H9 (cell line): ENCODE measurements around the gene CUEDC2. TPM values are rescaled to one million over a fixed set of nuclear protein-coding genes. Genes with fewer than 3 reads are reported as not detected.

Experiments used
- DNase-seq: peaks from one replicate; pipeline ENCODE4 v3.0.0-alpha.2; 2017
- H2AFZ ChIP-seq: one replicate; pipeline ENCODE4 v1.6.1; 2013; ENCODE audit warnings: mild to moderate bottlenecking, low read length, control low read depth, moderate library complexity
- H2AK5ac ChIP-seq: 2 replicates; pipeline ENCODE4 v1.6.1; 2013; ENCODE audit warnings: low read length, control low read depth, mixed read lengths; ENCODE audit not compliant: insufficient read length
- H2BK120ac ChIP-seq: one replicate; pipeline ENCODE4 v1.6.1; 2013; ENCODE audit warnings: low read depth, mild to moderate bottlenecking, low read length, control low read depth, inconsistent platforms; ENCODE audit not compliant: poor library complexity, severe bottlenecking
- H2BK12ac ChIP-seq: 2 replicates; pipeline ENCODE4 v1.6.1; 2013; ENCODE audit warnings: low read length, control low read depth, mixed read lengths, low read depth; ENCODE audit not compliant: insufficient read length
- H2BK15ac ChIP-seq: 2 replicates; pipeline ENCODE4 v1.6.1; 2013; ENCODE audit warnings: low read depth, low read length, control low read depth
- H2BK20ac ChIP-seq: one replicate; pipeline ENCODE4 v1.6.1; 2013; ENCODE audit warnings: low read depth, mild to moderate bottlenecking, low read length, control low read depth, inconsistent platforms; ENCODE audit not compliant: poor library complexity, severe bottlenecking
- H2BK5ac ChIP-seq: 2 replicates; pipeline ENCODE4 v1.6.1; 2013; ENCODE audit warnings: low read length, control low read depth, mixed read lengths; ENCODE audit not compliant: insufficient read length
- H3K14ac ChIP-seq: 2 replicates; pipeline ENCODE4 v1.6.1; 2013; ENCODE audit warnings: low read length, control low read depth; ENCODE audit not compliant: insufficient read depth
- H3K18ac ChIP-seq: 2 replicates; pipeline ENCODE4 v1.6.1; 2013; ENCODE audit warnings: low read depth, mild to moderate bottlenecking, mixed read lengths, low read length, control low read depth; ENCODE audit not compliant: insufficient read length
- H3K23ac ChIP-seq: 2 replicates; pipeline ENCODE4 v1.6.1; 2013; ENCODE audit warnings: low read length, control low read depth, mixed read lengths, low read depth; ENCODE audit not compliant: insufficient read length
- H3K23me2 ChIP-seq: 2 replicates; pipeline ENCODE4 v1.6.1; 2013; ENCODE audit warnings: low read depth, mild to moderate bottlenecking, mixed read lengths, low read length, control low read depth; ENCODE audit not compliant: insufficient read length, poor library complexity, severe bottlenecking
- H3K27ac ChIP-seq: 2 replicates; pipeline ENCODE4 v1.5.1; 2013; ENCODE audit warnings: low read length, control low read depth, mixed read lengths, low read depth; ENCODE audit not compliant: insufficient read length
- H3K27me3 ChIP-seq: 2 replicates; pipeline ENCODE4 v1.6.1; 2013; ENCODE audit warnings: low read length, control low read depth, inconsistent platforms; ENCODE audit not compliant: insufficient read depth
- H3K4ac ChIP-seq: 2 replicates; pipeline ENCODE4 v1.6.1; 2013; ENCODE audit warnings: low read depth, mild to moderate bottlenecking, control low read depth, inconsistent platforms, low read length, moderate library complexity
- H3K4me1 ChIP-seq: 2 replicates; pipeline ENCODE4 v1.6.1; 2013; ENCODE audit warnings: low read length, control low read depth, inconsistent platforms; ENCODE audit not compliant: insufficient read depth
- H3K4me2 ChIP-seq: 2 replicates; pipeline ENCODE4 v1.6.1; 2013; ENCODE audit warnings: low read length, control low read depth, mixed read lengths; ENCODE audit not compliant: insufficient read length, insufficient read depth
- H3K56ac ChIP-seq: 2 replicates; pipeline ENCODE4 v1.6.1; 2013; ENCODE audit warnings: low read depth, mild to moderate bottlenecking, mixed read lengths, low read length, control low read depth; ENCODE audit not compliant: insufficient read length
- H3K79me1 ChIP-seq: 2 replicates; pipeline ENCODE4 v1.6.1; 2013; ENCODE audit warnings: low read depth, mild to moderate bottlenecking, moderate library complexity, low read length, control low read depth, inconsistent platforms; ENCODE audit not compliant: insufficient read depth, poor library complexity, severe bottlenecking
- H3K79me2 ChIP-seq: 2 replicates; pipeline ENCODE4 v1.6.1; 2013; ENCODE audit warnings: low read length, control low read depth, inconsistent platforms; ENCODE audit not compliant: insufficient read depth
- H3K9ac ChIP-seq: 2 replicates; pipeline ENCODE4 v1.6.1; 2013; ENCODE audit warnings: low read length, control low read depth, mixed read lengths; ENCODE audit not compliant: insufficient read length; ENCODE audit errors: extremely low read depth
- H3K9me3 ChIP-seq: one replicate; pipeline ENCODE4 v1.6.1; 2013; ENCODE audit warnings: low read depth, low read length, inconsistent platforms; ENCODE audit not compliant: control insufficient read depth
- H3T11ph ChIP-seq: one replicate; pipeline ENCODE4 v1.6.1; 2013; ENCODE audit warnings: mild to moderate bottlenecking, low read length, control low read depth, inconsistent platforms
- H4K20me1 ChIP-seq: one replicate; pipeline ENCODE4 v1.6.1; 2013; ENCODE audit not compliant: control insufficient read depth, insufficient read length, insufficient read depth
- H4K5ac ChIP-seq: 2 replicates; pipeline ENCODE4 v1.6.1; 2013; ENCODE audit warnings: low read depth, mild to moderate bottlenecking, mixed read lengths, low read length, control low read depth; ENCODE audit not compliant: insufficient read length
- H4K8ac ChIP-seq: replicated peaks from 2 replicates; pipeline ENCODE4 v1.6.1; 2013; ENCODE audit warnings: low read length, control low read depth, mixed read lengths, low read depth; ENCODE audit not compliant: insufficient read length
- H4K91ac ChIP-seq: 2 replicates; pipeline ENCODE4 v1.6.1; 2013; ENCODE audit warnings: low read depth, mild to moderate bottlenecking, moderate library complexity, mixed read lengths, low read length, control low read depth; ENCODE audit not compliant: insufficient read length
- H3K27ac Mint-ChIP-seq, 3 experiments: 2 replicates in 2 of 3; 3 replicates in 1 of 3; pipeline ENCODE4 v1.8.0; 2020 to 2021; ENCODE audit warnings: mixed read lengths in 3 of 3, mild to moderate bottlenecking in 1 of 3, moderate library complexity in 1 of 3
- H3K27me3 Mint-ChIP-seq: 2 replicates; pipeline ENCODE4 v1.8.0; 2021; ENCODE audit warnings: low read depth, mild to moderate bottlenecking, moderate library complexity, mixed read lengths
- H3K36me3 Mint-ChIP-seq, 3 experiments: 2 replicates in 2 of 3; 3 replicates in 1 of 3; pipeline ENCODE4 v1.8.0; 2020 to 2021; ENCODE audit warnings: low read depth in 3 of 3, mixed read lengths in 3 of 3; ENCODE audit not compliant: insufficient read depth in 1 of 3
- H3K4me1 Mint-ChIP-seq, 2 experiments: 2 replicates each; pipeline ENCODE4 v1.8.0; 2020; ENCODE audit warnings: mixed read lengths in 2 of 2
- H3K4me3 Mint-ChIP-seq, 2 experiments: 2 replicates in 1 of 2; 3 replicates in 1 of 2; pipeline ENCODE4 v1.8.0; 2020 to 2021; ENCODE audit warnings: mild to moderate bottlenecking in 2 of 2, mixed read lengths in 2 of 2, moderate library complexity in 1 of 2
- H3K9me3 Mint-ChIP-seq, 2 experiments: 2 replicates in 1 of 2; 3 replicates in 1 of 2; pipeline ENCODE4 v1.8.0; 2020; ENCODE audit warnings: mild to moderate bottlenecking in 2 of 2, mixed read lengths in 2 of 2, moderate library complexity in 1 of 2
- WGBS: extraction: QIAGEN DNeasy Blood & Tissue Kit; methylation state at CpG from one replicate; pipeline ENCODE4 v1.1.7; 2013; ENCODE audit warnings: missing lambda C conversion rate, low lambda C conversion rate, mixed read lengths; ENCODE audit not compliant: insufficient read length; ENCODE audit errors: extremely low coverage; 5-methylcytosine and 5-hydroxymethylcytosine counted together
- total RNA-seq: library from RNA; stranded (reverse); gene quantifications from 2 replicates; pipeline ENCODE4 v1.2.1, GENCODE V29; 2021
- TF ChIP-seq, protein P1 (sequence below): fragments of 200-600 bp; sonication (generic); conservative IDR thresholded peaks from 3 replicates; pipeline ENCODE4 v1.8.0; 2021; ENCODE audit warnings: antibody characterized with exemption, mild to moderate bottlenecking

Gene CUEDC2
- total RNA-seq, 1 experiment from 2014 or later = 41.2 TPM

DNA sequence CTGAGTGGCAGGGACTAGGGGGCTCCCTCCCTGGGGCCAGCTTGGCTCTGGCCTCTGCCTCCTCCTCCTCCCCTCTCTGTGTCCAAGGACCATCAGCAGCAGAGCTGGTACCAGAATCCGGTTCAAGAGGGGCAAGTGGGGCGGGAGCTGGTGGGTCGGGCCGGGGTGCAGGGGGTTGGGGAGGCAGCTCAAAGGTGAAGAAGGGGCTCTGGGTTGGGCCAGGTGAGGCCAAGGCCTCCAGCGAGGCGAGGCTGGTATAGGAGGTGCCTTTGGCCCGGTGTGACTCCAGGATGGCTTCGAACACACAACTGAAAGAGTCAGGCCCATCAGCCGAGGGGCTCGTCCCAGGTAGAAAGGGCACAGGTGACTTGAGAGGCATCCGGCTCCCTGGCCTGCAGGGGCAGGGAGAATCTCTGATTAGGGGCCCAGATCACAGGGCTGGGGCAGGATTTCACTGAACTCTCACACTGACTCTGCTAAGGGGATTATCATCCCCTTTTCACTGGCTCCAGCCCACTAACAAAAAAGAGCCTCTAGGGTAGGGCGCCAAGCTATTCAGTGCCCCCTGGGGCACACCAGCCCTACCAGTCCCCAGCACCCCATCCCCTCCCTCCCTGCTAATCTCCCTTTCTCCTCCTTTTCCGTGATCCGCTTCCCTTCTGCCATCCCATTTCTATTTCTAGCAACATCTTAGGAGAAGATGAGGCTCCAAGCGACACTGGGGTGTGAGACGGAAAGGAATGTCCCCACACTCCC, 18.4 kb downstream of the CUEDC2 start:
- Histone ChIP-seq H3K4me2 (no peak overlapping the region), H3K9ac (no peak overlapping the region)

More for the DNA sequence above, 18.4 kb downstream of the CUEDC2 start:
- Histone ChIP-seq H2BK12ac (no peak overlapping the region), H2BK120ac (no peak overlapping the region), H3K79me1 (no peaks in the 10 kb centered on the region), H4K8ac (no peak overlapping the region), H3K56ac (no peak overlapping the region), H3K27ac (no peak overlapping the region), H2AK5ac (no peak overlapping the region), H3T11ph (no peak overlapping the region), H3K9me3 (no peaks in the 10 kb centered on the region), H3K79me2 (no peaks in the 10 kb centered on the region), H4K5ac (no peak overlapping the region), H2BK5ac (no peak overlapping the region), H2BK20ac (no peak overlapping the region), H3K4me1 (peaks cover 5% of the 10 kb centered on the region; the same call in 1 of the 2 replicates), H3K4ac (no peak overlapping the region), H2BK15ac (no peak overlapping the region), H4K91ac (no peak overlapping the region), H3K14ac (no peak overlapping the region), H4K20me1 (peaks cover 2% of the 10 kb centered on the region), H3K23ac (no peak overlapping the region), H3K23me2 (peaks cover 12% of the 10 kb centered on the region), H2AFZ (no peak overlapping the region), H3K27me3 (peaks cover 15% of the 10 kb centered on the region; the same call in 1 of the 2 replicates), H3K18ac (no peak overlapping the region)
- no CpG with 5 or more reads among the region's 16 CpGs for WGBS
- Mint-ChIP-seq H3K27ac (no peak overlapping the region), H3K9me3 (peaks cover 0 to 4% of the 10 kb centered on the region in 2 experiments; a peak in 2 of 5 replicates), H3K4me1 (peaks cover 34 to 57% of the 10 kb centered on the region in 2 experiments), H3K27me3 (peaks cover 70% of the 10 kb centered on the region), H3K4me3 (no peak overlapping the region; a peak in 1 of 5 replicates), H3K36me3 (peaks cover 0 to 2% (median 2%) of the 10 kb centered on the region in 3 experiments; a peak in 2 of 7 replicates)
- TF ChIP-seq, protein P1, sequence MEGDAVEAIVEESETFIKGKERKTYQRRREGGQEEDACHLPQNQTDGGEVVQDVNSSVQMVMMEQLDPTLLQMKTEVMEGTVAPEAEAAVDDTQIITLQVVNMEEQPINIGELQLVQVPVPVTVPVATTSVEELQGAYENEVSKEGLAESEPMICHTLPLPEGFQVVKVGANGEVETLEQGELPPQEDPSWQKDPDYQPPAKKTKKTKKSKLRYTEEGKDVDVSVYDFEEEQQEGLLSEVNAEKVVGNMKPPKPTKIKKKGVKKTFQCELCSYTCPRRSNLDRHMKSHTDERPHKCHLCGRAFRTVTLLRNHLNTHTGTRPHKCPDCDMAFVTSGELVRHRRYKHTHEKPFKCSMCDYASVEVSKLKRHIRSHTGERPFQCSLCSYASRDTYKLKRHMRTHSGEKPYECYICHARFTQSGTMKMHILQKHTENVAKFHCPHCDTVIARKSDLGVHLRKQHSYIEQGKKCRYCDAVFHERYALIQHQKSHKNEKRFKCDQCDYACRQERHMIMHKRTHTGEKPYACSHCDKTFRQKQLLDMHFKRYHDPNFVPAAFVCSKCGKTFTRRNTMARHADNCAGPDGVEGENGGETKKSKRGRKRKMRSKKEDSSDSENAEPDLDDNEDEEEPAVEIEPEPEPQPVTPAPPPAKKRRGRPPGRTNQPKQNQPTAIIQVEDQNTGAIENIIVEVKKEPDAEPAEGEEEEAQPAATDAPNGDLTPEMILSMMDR = no peak
- DNase-seq = no peak
